GM12875 (cell line): ENCODE results near the gene CCM2L.

Source experiments
- H3K4me3 ChIP-seq: one replicate; pipeline ENCODE4 v1.5.1; 2011; ENCODE audit warnings: low read depth, low read length, control low read depth
- CTCF ChIP-seq: IDR thresholded peaks from 2 replicates; pipeline ENCODE4 v1.5.1; 2011; ENCODE audit warnings: low read depth, mild to moderate bottlenecking, control low read depth, inconsistent platforms, low read length, moderate library complexity, borderline replicate concordance; ENCODE audit not compliant: insufficient read depth

The CCM2L gene

DNA sequence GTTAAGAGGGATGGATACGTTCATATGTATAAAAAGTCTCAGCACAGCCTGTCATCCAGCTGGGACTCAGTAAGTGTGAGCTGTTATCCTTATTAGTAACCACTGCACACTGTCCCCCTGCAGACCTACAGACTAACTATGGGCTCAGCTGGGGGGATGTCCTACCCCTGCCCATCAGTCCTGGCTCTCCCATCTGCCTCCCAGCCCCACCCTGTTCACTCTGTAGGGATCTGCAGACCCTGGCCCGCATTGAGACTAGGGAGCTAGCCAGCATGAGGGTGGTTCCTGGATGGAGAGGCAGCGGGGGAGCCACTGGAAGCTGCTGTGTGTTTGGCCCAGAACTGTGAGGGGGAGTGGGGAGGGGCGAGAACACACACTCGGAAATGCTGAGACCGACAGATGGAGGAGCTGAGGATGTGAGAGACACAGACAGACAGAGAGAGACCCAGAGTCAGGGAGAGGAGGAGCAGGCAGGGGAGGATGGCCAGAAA is 25.2 kb upstream of the CCM2L start:
- no peak for TF ChIP-seq CTCF
- no peak overlapping the region for H3K4me3 ChIP-seq

DNA sequence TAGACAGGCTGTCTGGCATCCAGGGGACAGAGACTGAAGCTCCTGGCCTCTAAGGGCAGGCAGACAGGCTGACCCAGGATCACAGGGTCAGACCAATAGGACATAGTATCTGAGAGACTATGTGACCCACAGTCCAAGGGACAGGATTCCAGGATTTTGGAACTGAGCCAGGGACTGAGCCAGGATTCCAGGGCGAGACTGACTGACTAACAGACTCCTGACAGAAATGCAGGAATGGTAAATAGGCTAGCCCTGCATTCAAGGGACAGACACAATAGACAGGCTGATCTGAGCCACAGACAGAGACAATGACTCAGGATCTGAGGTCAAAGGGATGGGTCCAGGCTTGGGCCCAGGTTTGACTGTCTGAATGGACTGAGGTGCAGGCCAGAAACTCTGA is 22.5 kb upstream of the CCM2L start:
- TF ChIP-seq CTCF, result no peak
- no peak overlapping the region for H3K4me3 ChIP-seq

DNA sequence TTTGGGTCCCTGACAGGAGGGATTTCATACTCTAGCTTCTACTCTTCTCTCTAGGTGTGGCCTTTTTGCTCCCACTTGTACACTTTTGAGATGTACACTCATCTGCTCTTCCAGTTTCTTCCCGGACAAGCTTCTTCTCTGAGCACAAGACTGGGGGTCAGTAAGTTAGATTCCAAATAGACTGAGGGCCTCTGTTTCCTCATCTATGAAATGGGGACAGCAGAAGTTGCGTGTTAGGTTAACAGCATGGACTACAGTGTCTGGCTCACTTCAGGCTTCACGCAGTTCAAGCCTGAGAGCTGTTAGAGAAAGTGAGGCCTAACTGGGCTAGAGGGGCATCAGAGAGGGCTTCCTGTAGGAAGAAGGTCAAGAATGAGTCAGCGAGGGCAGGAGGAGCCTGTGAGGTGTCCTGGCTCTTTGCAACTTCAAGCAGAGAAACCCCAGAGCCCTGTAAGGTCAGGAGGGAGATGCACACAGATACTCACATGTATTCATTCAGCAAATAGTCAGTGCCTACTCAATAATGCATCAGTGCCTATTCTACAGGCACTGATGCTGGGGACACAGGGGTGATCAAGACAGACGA is 21.7 kb upstream of the CCM2L start:
- TF ChIP-seq CTCF, result no peak
- H3K4me3 ChIP-seq, result no peak overlapping the region

- no peak for TF ChIP-seq CTCF
These were observed 21.1 kb upstream of the CCM2L start for GRCh38 chr20:31989030-31989645.

DNA sequence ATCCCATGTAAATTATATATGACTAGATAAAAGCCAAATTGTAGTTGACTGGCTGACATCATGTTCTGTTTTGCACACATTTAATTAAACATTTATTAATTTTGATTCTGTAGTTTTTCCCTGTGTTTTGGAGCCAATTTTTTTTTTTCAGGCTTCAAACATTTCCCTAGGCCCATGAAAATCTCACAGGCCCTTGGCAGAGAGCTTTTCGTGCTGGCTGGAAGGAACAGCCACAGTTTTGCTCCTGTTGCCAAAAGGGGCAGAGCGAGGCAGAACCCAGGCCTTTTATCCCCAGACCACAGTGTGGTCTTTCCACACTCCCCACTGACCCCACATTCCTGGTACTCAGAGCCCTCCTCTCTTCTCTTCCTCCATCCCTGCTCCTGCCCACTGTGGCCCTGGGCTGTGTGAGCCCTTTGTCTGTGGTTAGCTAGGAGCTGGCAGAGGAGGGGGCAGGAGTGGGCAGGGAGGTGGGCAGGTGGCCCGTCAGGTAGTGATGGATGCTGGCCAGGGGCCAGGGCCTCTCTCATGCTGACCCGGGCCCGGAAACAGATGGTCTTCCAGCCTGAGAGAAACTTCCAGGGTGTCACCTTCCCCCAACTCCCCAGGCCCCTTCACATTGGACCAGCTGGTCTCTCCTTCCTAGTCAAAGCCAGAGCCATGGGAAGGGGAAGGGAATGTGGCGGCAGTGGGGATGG is 19.4 kb upstream of the CCM2L start:
- no peak for TF ChIP-seq CTCF
- H3K4me3 ChIP-seq, result no peak overlapping the region

More at GRCh38 chr20:31989030-31989645, 21.1 kb upstream of the CCM2L start:
- H3K4me3 ChIP-seq, result no peak overlapping the region

DNA sequence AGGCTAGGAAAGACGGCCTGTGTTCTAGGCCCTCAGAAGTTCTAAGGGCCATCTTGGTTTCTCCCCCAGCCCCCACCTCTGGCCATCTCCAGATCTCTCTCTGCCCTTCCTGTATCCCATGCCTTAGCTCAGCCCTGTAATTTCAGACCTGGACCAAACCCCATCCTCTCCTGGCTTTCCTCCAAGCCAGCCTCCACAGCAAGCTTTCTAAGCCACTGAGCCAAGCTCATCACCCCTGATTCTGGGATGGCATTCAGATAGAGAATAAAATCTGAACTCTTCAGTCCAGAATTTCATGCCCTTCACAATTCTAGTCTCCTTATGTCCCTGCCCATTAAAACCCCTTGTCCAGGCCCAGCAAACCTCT is 18.9 kb upstream of the CCM2L start:
- no peak for TF ChIP-seq CTCF
- no peak overlapping the region for H3K4me3 ChIP-seq

DNA sequence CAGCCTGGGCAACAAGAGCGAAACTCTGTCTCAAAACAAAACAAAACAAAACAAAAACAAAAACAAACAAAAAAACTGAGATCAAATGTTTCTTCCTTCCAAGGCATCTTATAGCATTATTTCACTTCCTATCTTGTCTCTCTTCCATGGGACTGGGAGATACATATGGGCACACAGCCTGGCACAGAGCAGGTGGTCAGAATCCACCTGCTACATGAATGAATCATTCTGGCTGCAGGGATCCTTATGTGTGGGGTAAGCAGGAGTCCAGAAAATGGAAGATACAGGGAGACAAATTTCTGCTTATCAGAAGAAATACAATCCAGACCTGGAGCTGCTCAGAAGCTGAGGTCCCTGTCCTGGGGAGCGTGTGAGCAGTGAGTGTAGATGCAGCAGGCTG is 18.2 kb upstream of the CCM2L start:
- no peak overlapping the region for H3K4me3 ChIP-seq
- no peak for TF ChIP-seq CTCF
